Effector CD4-positive, alpha-beta T cell (primary cell): ENCODE results near the gene SEMA4D.
"Not testable (repeated sequence)": the region's sequence is repeated elsewhere in the genome, so short reads cannot be mapped to it uniquely, and the experiment has no call there.

Experiments
- DNase-seq: peaks from one replicate; pipeline ENCODE4 v3.0.0-alpha.2; 2020

Gene SEMA4D

DNA sequence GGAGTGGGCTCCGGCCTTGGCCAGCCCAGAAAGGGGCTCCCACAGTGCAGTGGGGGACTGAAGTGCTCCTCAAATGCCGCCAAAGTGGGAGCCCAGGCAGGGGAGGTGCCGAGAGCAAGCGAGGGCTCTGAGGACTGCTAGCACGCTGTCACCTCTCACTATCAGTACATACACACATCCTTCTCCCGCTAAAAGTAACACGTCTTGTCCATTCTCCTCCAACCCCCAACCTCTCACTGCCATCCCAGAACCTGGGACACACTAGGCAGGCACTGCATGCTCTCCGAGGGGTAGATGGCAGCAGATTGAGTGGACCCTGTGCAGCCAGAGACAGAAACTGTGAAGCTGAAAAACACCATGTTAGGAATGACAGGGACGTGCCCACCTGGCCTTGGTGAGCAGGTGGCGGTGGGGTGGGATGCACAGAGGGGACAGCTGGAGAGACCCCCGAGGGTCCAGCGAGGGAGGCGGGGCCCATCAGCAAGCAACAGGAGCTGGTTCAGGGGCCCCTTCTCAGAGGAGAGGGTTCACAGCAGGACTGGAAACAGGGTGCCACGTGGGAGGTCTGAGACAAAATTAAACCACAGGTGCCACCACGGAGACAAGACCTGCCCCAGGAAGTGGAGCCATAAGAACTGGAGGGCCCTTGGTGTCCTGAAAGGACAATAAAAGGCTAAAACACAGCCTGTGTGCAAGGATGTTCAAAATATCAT lies 16.9 kb downstream of the SEMA4D start:
- DNase-seq, result no peak

DNA sequence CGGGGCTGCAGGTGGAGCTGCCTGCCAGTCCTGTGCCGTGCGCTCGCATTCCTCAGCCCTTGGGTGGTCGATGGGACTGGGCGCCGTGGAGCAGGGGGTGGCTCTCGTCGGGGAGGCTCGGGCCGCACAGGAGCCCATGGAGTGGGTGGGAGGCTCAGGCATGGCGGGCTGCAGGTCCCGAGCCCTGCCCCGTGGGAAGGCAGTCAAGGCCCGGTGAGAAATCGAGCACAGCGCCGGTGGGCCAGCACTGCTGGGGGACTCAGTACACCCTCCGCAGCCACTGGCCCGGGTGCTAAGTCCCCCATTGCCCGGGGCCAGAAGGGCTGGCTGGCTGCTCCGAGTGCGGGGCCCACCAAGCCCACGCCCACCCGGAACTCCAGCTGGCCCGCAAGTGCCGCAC lies 17.5 kb downstream of the SEMA4D start:
- not testable (repeated sequence) for DNase-seq

- DNase-seq, result not testable (repeated sequence)
Measured at GRCh38 chr9:89479669-89480011, 18.3 kb downstream of the SEMA4D start.

DNA sequence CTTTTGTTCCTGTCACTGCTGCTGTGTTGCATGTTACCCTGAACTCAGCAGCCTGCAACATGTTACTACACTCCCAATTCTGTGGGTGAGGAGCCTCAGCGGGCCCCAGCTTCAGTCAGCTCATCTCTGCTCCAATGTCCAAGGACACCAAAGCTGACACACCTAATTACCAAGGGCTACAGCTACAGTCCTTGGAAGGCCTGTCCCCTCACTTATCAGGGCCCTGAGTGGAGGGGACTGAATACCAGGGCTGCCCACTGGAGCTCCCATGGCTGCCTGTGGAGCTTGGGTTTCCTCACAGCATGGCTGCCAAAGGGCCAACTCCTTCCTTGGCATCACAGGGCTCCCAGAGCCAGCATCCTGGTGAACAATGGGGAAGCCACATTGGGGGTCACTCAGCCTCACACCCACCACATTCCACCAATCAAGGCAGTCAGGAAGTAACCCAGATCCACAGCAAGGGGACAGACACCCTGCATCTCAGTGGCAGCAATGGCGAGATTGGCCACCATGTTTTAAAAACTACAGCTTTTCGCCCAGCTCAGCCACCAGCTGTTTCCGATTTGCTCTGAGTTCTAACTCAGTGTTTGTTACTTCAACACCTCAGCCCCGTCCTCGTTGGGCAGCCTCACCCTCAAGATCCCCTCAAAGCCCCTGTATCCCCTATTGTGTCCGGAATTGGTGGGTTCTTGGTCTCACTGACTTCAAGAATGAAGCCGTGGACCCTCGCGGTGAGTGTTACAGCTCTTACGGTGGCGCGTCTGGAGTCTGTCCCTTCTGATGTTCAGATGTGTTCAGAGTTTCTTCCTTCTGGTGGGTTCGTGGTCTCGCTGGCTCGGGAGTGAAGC lies 18.9 kb downstream of the SEMA4D start:
- no peak for DNase-seq

DNA sequence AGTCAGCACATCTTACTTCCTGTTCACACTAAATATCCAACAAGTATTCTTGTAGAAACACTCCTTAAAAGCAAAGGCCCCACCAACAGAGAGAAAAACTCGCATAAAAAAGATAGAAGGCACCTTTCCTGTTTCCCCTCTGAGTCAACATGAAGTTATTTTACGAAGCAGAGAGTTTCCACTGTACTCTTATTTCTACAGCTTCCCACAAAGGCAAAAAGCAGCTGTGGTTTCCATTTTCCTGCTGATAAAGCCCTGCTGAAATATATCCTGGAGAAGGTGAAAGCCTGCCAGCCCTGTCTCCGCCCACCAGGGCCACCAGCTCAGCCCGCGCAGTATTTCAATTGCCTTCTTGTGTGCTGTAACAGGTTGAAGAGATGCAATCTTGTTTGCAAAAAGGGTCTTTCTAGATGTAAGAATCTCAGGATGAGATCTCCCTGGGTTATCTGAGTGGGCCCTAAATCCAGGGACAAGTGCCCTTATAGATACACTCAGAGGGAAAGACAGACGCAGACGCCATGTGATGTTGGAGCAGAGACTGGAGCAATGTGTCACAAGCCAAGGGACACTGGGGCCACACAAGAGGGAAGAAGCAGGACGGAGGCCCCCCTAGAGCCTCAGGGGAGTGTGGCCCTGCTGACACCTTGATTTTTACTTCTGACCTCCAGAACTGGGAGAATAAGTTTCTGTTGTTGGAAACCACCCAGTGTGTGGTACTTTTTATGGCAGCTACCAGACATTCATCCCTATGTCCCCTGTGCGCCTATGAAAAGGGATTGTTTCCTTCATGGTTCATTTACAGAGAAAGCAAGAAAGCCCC lies 19.9 kb downstream of the SEMA4D start:
- no peak for DNase-seq

DNA sequence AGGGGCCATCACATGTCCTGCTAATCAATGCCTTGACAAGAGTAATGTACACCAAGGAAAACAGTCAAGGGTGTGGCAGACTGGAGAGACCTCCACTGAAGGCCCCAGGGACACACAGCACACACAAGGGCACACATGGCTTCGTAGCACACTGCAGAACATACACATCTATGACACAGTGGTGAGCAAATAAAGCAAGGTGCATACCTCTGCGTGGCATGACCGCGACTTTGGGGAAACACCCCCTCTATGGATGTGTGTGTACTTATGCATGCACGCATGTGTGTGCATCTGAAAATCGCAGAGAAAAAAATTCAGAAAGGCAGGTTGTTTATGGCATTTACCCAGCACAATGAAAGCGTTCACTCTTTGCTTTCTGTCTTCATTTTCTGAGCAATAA lies 20.5 kb downstream of the SEMA4D start:
- DNase-seq, result no peak

DNA sequence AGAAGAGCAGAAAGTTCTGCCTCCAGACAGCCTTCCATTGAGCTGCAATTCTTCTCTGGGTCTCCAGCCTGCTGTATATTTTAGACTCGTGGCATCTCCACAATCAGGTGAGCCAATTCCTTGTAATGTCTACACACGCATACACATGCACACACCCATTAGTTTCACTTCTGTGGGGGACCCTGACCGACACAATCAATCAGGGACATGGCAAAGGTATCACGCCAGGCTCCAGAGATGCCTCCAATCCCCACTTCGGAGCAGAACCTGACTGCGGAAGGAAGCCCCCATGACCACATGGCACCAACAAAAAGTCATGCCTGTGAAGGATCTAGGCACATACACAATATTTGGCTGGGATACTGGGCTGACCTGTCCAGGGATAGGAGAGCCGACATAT lies 21.4 kb downstream of the SEMA4D start:
- DNase-seq, result no peak

GRCh38 chr9:89475891-89476440 lies 21.9 kb downstream of the SEMA4D start:
- DNase-seq, result no peak

DNA sequence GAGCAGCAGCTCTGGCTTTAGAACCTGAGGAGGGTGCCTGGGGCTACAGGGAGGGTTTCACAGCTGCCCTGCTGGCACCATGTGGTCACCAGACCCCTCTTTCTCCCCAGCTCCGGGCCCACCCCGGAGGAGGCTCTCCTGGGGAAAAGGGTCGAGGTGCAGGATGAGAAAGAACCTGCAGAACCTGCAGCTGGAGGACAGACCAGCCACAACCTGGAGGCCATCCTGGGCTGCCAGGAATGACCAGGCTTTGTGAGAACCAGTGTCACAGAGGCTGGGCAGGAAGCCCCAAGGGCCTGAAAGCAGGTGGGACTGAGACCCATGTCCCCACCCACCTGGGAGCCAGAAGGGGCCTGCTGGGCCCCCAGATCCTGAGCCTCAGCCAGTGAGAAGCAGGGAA lies 23.0 kb downstream of the SEMA4D start:
- DNase-seq, result no peak

GRCh38 chr9:89473762-89474469 lies 24.0 kb downstream of the SEMA4D start:
- no peak for DNase-seq

DNA sequence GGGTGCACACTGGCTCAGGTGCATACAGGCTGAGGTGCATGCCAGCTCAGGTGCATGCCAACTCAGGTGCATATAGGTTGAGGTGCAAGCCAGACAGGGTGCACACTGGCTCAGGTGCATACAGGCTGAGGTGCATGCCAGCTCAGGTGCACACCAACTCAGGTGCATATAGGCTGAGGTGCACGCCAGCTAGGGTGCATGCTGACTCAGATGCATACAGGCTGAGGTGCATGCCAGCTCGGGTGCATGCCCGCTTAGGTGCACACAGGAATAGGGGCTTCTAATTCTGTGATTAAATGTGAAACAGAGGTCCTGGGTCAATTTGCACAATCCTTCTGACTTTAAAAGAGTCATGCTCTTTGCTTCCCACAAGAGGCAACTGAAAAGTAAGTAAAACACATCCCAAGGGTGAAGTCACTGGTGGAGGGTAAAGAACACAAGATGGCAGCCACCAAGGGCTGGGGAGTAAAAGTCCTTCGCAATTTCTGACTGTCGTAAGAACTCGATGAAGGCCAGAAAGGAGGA lies 26.1 kb downstream of the SEMA4D start:
- DNase-seq, result not testable (repeated sequence)

DNA sequence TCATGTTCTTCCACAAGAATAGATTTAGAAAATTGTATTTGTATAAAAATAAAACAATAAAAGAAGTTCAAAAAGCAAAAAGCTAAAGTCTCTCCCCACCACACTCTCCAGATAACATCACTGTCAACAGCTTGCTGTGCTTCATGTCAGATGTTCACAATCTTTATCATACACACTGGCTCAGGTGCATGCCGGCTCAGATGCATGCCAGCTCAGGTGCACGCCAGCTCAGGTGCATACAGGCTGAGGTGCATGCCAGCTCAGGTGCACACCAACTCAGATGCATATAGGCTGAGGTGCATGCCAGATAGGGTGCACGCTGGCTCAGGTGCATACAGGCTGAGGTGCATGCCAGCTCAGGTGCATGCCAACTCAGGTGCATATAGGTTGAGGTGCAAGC lies 26.5 kb downstream of the SEMA4D start:
- DNase-seq, result no peak

GRCh38 chr9:89470224-89470839 lies 27.6 kb downstream of the SEMA4D start:
- DNase-seq, result no peak

DNA sequence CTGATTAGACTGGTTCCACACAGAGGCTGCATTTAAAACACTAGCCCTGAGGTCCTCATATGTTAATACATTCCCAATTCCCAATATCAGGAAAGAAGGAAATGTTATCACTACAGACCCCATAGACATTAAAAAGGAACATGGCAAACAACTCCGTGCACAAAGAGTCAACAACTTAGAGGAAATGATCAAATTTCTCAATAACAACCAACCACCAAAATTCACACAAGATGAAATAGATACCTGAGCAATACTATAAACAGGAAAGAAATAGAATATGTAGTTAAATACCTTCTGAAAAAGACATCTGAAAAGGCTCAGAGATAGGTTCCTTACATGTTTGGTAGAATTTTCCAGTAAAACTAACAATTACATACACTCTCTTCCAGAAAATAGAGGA lies 28.9 kb downstream of the SEMA4D start:
- DNase-seq, result no peak

- DNase-seq, result no peak
Measured at GRCh38 chr9:89468281-89468960, 29.5 kb downstream of the SEMA4D start.

GRCh38 chr9:89467278-89467625 lies 30.7 kb downstream of the SEMA4D start:
- no peak for DNase-seq

GRCh38 chr9:89466451-89467277 lies 31.2 kb downstream of the SEMA4D start:
- DNase-seq, result no peak

GRCh38 chr9:89465726-89466308 lies 32.1 kb downstream of the SEMA4D start:
- DNase-seq, result no peak

- DNase-seq, result no peak
Measured at GRCh38 chr9:89465001-89465451, 32.9 kb downstream of the SEMA4D start.
